NAMALWA (cell line): ENCODE results near the gene P2RY4.
A peak's percentile ranks its signal among the peaks of the same experiment; 100 is the strongest.
"Not testable (repeated sequence)": the region's sequence is repeated elsewhere in the genome, so short reads cannot be mapped to it uniquely, and the experiment has no call there.

Experiments
- DNase-seq: peaks from one replicate; pipeline ENCODE4 v3.0.0-alpha.2; 2015; ENCODE audit warnings: low spot score

P2RY4 gene

DNA sequence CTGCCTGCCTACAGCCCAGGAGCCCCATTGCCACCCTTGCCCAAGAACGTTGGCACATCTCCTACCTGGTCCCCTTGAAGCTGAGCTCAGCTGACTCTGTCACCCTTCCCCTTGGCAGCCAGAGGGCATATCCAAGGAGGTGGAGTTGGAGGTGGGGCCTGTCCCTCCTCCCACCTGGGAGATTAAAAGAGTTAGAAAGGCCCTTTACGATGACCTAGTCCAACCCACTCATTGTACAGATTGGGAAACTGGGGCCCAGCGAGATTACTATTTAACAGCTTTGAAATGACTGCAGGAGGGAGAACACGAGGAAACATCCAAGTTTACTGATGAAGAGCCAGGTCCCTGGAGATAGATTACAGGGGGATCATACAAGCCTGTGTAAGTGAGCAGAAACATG, at the start of gene P2RY4:
TSS of gene P2RY4 (minus strand) at position 101 of the 400 bp plus-strand sequence. CDS start 580 bp downstream, outside the sequence.
- DNase-seq: no peak

DNA sequence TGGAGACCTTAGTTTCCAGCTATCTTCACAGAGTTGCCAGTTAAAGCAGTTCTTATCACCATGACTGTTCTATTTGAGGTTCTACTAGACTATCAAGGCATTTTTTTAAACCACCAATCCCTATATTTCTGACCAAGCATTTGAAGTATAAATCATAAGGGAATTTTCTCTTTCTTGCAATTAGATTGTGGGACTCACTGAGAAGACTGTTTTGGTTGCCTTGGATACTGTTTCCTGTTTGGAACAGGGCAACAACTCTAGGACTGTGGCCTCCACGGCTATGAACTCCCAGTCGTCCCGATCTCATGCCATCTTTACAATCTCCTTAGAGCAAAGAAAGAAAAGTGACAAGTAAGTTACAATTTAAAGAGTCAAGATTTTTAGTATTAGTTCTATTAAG, 41.7 kb upstream of the P2RY4 start:
- no peak for DNase-seq

DNA sequence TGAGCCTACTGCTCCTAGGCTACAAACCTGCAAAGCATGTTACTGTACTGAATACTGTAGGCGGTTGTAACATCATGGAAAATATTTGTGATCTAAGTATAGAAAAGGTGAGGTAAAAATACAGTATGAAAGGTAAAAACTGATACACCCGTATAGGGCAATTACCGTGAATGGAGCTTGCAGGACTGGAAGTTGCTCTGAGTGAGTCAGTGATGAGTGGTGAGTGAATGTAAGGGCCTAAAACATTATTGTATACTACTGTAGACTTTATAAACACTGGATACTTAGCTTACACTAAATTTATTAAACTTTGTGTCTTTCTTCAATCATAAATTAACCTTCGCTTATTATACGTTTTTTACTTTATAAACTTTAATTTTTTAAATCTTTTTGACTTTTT, 33.6 kb upstream of the P2RY4 start:
- DNase-seq: no peak

DNA sequence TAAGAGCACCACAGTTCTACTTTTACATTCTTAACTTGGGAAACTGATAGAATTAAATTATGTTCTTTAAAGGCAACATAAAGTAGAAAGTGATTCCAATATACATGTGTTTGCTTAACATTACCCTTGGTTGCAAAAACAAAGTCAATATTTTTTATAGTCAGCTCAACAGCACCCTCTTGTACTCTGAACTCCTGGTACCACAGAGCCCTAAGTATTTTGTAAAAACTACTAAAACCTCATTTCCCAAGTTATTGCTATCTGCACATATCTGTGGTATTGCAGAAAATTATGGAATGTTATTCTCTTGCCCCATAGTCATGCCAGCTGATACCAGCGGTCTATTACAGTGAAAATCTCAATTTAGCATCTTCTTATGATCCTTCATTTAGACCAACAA, 32.8 kb upstream of the P2RY4 start:
- DNase-seq: no peak

DNA sequence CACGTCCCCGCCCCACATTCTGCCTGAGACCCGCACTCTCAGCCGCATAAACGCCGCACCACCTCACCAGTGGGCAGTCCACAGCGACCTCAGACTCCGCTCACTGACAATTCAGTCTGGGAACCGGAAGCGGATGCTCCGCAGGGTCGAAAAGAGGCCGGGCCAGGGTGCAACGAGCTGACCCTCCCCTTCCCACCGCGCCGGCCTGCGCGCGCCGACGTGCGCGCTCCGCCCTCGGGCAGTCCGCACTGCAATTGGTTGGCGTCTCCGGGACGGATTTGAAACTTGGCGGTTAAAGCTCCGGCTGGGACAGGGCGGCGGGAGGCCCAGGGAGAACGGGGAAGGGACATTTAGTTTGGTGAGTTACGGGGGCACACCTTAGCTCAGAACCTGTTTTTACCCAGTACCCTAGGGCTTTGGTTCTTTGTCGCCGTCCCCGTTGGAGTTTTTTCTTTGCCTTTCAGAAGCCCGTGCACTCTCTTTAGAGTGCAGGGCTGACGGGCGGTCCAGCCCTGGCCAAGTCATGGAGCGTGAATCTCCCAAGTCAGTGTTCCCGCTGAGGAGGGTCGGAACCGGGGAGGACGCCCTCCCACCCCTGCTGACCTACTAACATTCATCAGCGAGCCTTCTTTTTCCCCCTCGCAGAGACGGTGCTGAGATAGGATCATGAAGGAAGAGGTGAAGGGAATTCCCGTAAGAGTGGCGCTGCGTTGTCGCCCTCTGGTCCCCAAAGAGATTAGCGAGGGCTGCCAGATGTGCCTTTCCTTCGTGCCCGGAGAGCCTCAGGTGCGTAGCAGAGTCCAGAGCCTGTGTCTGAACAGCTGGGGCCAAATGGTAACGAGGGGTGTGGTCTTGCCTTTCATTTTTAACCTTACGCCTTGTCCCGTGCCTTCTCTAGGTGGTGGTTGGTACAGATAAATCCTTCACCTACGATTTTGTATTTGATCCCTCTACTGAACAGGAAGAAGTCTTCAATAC, 30.1 kb upstream of the P2RY4 start, which contains the start of the genes KIF4A and PDZD11:
TSS of gene KIF4A (plus strand) at position 312 of the 978 bp plus-strand sequence. CDS start at position 667, 355 bp downstream.
TSS of gene PDZD11 (minus strand) at position 135 of the 978 bp plus-strand sequence. CDS start 586 bp downstream, outside the sequence.
- DNase-seq: peak; percentile 84

DNA sequence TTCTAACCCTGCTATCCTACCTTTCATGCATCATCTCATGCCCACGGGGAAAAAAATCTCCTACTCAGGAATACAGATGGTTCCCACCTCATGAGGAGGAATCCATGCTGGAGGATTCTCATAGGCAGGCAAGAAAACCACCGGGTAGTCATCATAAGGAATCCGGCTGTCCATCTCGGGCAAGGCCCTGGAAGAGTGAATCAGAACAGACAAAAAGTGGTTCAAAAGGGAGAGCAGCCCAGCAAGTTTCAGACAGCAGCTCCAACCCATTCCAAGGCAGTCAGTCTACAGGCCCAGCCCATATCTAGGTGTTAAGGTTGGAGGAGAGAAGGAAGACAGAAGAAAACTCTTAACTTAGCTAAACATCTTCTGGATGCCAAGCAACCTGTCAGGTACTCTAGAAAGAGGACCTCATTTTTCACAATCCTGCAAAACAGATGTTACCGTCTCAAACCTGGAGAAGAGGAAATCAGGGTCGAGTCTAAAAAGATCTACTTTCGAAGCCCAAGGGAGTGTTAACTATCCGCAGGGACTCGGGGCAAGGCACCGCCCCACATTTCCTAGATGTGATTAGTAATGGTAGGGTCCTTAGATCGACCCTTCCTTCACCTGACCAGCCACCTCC, 29.3 kb upstream of the P2RY4 start:
- no peak for DNase-seq

DNA sequence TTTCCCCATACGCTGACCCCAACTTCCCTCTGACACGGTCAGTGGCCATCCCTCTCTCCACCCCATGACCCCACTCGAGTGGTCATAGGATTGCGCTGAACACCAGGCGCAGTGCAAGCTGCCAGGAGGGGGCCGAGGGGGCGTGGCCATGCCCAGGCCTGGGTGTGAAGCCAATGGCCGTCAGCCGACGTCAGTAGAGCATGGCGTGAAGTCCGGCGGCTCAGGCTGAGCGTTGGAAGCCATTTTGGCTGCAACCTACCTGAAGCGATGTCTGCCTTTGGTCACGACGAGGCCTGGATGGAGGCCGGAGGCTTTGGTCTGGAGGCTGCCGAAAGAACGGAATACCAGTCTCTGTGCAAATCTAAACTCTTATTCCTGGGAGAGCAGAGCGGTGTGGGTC, 21.9 kb upstream of the P2RY4 start, which contains the start of gene RAB41:
TSS of gene RAB41 (plus strand) at position 222 of the 400 bp plus-strand sequence. CDS start at position 268, 46 bp downstream.
- no peak for DNase-seq

DNA sequence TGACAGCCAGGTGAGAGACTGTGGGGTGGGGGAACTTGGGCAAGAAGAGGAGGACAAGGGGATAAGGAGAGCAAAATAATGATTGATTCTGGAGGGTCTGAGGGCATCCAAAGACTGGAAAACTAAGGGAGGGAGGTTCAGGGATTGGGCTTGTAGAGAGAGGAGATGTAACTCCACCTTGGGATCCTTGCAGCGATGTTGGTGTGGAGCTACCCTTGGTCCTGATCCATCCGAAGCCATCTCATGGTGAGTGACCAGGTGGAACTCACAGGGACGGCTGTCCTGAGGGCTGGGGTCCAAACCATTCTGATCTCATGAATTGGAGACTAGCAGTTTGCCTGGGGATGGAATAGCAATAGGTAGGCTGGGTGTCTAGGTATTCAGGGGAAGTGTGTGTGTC, 20.6 kb upstream of the P2RY4 start:
- no peak for DNase-seq

DNA sequence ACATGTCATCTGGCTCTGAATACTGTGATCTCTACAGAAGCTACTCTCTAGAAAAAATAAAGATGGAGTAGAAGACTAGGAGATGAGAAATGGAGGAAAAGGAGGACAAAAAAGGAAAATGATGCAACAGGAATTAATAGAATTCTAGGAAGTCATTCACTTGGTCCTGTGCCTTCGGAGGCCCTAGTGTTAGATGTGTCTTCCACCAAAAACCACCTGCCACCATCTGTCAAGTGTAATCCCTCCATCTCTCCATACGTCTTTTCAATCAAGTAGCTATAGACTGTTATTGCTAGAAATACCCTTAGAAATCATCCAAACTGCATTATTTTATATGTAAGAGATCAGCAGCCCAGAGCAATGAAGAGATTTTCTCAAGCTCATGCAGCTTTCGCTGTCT, 19.1 kb upstream of the P2RY4 start:
- no peak for DNase-seq

DNA sequence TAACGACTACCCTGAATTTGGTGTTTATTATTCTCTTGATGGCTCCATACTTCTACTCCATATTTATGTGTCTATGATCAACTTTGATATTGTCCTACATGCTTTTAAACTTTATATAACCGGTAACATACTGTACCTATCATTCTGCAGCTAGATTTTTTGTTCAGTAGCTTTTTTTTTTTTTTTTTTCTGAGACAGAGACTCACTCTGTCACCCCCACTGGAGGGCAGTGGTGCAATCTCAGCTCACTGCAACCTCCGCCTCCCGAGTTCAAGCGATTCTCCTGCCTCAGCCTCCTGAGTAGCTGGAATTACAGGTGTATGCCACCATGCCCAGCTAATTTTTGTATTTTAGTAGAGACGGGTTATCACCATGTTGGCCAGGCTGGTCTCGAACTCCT, 14.0 kb upstream of the P2RY4 start:
- DNase-seq: not testable (repeated sequence)

DNA sequence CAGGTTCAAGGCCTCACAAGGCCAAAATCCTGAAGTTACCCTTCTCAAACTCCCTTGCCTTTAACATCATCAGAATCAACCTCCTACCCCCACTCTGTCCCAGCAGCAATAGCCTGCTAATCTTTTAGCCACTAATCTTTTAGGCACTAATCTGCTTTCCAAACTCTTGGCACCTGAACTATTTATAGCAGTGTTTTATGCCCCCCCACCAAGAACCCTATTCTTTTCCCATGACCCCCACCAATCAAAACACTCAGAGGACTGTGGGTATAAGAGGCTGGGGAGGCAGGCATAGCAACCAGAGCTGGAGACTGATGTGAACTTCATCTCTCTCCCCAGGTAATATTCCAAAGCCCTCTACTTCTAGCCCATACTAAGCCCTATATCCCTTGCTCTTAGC, 8.0 kb upstream of the P2RY4 start, which contains the start of gene ARR3:
TSS of gene ARR3 (plus strand) at position 301 of the 400 bp plus-strand sequence. CDS start 1,052 bp downstream, outside the sequence.
- no peak for DNase-seq

DNA sequence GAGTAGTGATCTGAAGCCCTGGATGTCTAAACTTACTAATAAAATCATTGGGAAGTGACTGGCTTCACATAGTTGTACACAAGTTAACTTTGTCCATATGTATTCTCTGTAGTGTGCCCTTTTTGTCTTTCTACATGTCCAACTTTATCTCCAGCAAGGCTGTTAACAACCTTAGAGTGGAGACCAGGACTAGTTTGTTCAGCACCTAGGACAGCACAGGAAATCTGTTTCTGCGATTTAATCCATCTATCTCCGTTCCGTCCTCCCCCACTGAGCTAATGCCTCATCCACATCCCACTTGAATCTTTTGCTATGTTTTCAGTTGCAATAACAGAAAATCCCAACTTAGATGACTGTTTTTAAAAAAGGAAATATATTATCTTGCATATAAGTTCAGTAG, 4.8 kb upstream of the P2RY4 start:
- no peak for DNase-seq

DNA sequence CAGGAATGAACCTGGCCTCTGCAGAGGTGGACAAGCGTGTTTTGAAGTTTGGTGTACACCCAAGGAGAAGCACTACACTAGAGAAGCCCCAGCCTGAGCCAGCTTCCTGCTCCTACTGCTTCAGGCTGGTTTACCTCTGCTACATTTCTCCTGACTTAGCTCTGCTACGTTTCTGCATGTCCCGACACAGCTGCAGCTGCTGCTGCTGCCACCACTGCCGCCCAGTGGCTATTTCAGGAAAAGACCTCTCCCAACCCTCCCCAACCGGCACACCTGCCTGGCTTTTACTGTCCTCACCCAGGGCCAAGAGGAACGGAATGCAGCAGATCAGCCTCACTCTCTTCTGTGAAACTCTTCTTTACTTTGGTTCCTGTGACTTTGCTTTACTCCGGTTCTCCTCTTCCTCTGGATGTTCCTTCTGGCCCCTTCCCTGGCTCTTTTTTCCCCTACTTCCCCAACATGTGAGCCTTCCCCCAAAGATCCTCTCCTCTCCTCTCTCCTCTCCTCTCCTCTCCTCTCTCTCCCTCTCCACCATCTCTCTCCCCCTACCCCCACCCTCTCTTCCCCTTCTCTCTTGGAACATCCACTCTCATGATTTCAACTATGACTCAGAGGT, 3.1 kb upstream of the P2RY4 start:
- DNase-seq: peak; percentile 62

DNA sequence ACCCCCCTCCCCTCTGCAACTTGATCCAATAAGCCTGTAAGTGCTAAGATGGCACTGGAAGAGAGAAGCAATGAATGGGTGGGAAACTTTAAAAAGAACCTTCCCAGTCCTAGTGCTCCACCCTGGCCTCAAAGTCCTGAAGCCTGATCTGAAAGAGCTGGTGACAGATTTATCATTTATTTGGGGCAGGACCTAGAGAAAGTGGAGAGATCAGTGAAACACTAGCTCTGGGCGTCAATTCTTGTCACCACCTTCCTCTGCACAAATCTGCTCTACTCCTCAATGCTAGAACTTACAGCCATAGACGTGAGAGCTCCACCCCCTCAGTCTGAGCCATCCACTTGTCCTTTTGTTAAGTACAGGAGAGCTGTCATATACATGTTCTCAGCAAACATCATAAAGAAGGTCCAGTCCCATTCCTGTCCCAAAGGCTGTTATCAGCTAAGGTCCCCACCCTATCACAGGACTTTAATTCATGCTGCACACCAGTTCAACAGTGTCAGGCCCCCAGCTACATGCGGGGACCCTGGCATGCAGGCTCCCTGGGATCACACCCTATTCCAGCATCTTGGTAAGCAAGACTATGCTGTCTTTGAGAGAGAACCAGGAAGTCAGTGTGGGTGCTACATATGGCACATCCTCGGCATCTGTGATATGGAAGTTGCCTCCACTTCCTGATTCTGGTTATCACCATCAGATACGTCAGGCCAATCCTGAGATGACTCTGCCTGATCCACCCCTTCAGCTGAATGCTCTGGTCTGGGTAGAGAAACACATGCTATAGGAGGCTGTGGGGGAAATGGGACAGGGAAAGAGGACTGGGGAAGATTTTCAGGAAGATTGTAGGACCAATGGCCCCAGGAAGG, 2.3 kb downstream of the P2RY4 start:
- DNase-seq: no peak

DNA sequence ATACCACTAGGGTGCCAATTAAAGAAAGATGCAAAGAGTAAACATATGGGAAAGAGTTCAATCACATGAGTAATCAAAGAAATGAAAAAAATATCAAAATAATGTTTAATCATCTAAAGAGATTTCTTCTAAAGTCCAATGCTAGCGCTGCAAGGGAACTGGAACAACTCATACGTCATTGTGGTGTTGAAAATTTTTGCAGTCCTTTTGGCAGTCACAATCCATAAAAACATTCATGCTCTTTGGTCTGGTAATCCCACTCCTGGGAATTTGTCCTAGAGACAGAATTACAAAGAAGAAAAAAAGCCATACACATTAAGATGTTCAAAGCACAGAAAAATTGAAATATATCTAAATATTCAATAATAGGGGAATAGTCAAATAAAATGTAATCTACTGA, 4.6 kb downstream of the P2RY4 start:
- no peak for DNase-seq

DNA sequence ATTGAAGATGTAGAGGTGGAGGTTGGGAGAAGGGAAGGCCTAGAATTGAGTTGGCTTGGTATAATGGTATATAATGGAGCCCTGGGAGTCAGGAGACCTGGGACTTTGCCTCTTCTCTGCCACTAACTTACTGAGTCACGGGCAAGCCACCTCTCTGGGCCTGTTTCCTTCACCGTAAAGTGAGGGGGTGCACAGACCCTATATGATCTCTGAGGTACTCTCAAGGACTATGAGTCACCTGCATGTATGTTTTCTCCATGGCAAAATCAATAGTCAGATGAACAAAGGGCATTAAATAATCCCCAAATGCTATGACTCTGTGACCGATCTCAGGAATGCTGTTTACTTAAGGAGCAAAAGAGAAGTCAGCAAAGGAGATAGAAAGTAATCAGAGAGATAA, 5.1 kb downstream of the P2RY4 start:
- DNase-seq: no peak

DNA sequence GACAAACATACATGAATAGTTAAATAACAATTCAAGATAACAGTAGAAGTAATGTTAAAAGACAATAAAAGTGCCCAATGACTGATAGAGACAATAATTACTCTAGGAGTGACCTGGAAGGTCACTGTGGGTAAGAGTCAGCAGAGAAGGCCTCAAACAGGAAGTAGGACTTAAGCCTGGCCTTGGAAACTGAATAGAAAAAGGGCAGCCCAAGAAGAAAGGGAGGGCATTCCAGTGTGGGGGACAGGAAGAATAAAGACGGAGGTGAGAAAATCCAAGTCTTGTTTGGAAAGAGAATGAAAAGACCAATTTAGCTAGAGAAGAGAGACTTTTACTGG, 6.0 kb downstream of the P2RY4 start:
- no peak for DNase-seq

DNA sequence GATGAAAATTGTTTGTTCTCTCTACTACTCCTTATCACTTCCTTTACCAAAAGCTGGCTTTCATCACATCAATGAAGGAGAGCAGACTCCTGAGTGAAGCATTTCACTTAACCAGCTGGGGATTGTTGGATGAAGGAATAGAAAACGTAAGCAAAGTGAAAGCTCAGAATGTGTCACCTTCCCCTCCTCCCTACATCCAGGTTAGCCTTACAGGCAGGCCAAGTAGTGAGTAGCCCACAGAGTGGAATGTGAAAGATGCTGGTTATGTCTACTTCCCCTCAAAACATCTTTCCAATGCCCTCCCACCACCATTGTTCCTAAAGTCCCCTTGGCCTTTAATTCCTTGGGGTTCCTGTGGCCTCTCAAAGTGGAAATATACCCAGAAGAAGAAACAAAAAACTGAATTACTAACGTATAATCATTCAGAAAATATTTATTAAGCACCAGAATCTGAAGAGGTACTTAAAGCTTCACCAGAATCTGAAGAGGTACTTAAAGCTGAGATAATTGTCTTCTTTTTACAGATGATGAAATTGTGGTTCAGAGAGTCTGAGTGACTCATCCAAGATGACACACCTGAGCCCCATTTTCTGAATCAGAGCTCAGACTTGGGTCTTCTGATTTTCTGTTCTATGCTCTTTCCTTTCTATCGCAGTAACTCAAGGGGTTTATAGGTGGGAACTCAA, 6.5 kb downstream of the P2RY4 start:
- DNase-seq: no peak

DNA sequence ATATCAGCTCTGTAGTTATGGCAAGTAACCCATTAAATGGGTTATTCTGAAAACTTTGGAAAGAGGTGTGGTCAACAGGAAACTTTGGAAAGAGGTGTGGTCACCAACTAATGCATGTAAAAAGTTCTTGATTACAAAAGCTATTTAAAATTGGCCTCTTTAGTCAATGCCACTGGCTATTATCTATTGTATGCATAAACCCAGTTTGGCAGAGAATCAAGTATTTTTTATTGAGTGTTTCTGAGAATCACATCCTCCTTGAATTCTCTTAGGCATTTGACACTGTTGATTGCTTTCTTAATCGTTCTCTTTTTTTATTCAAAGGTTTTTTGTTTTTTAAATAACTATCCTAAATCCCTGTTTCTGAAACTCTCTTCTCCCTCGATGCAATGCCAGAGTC, 7.5 kb downstream of the P2RY4 start:
- DNase-seq: no peak

DNA sequence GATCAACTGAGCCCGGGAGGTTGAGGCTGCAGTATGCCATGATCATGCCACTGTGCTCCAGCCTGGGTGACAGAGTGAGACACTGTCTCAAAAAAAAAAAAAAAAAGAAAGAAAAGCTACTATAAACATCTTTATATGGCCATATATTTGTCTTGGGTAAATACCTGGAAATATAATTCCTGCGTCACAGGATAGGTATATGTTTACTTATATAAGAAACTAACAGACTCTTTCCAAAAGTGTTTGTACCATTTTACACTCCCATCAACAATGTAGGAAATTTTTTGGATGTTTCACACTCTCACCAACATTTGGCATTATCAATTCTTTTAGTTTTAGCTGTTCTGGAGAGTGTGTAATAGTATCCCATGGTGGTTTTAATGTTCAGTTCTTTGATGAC, 12.8 kb downstream of the P2RY4 start:
- no peak for DNase-seq

DNA sequence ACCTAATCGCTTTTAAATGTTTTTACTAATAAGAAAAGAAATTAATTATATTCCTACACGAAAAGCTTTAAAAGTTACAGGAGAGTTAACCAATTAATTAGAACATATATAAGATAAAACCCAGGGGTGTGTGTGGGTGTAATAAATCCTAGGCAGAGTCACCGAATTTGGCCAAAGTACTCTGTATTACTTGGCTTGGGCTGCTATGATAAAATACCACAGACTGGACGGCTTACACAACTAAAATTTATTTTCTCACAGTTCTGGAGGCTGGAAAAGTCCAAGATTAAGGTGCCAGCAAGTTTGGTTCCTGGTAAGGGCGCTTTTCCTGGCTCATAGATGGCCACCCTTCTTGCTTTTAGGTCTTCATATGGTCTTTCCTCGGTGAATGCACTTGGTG, 15.1 kb downstream of the P2RY4 start:
- DNase-seq: no peak
